HepG2 (cell line): ENCODE results near the gene SMG7. TPM values are rescaled to one million over a fixed set of nuclear protein-coding genes. Genes with fewer than 3 reads are reported as not detected.

ENCODE experiments used
- ATAC-seq: fragments of 200-7000 bp; cut with Tn5 transposase; 3 replicates; pipeline ENCODE4 v1.9.1; 2020; ENCODE audit warnings: mild to moderate bottlenecking, moderate library complexity
- BruUV-seq: library from RNA; stranded (reverse); fragments of 400-500 nt; replicated peaks from 2 replicates; lab custom pipeline; 2021; lab: Mats Ljungman, UMichigan
- CTCF ChIA-PET: fragments of 300-600 bp; formaldehyde crosslinking; extraction: SDS; loops from one replicate; lab custom pipeline; 2021; ENCODE audit warnings: low total read pairs, inconsistent platforms, low intra/inter-chr PET ratio; lab: Yijun Ruan, JAX
- POLR2A ChIA-PET: fragments of 350-600 bp; sonication (Branson Sonifier 250); formaldehyde crosslinking; loops from one replicate; lab custom pipeline; 2020; ENCODE audit warnings: antibody characterized with exemption, inconsistent platforms; lab: Yijun Ruan, JAX
- DNase-seq: peaks from one replicate; pipeline ENCODE4 v3.0.0-alpha.2; 2015; ENCODE audit warnings: low spot score
- FAIRE-seq: peaks from 3 replicates; lab custom pipeline; 2011; peaks lifted over from hg19 to GRCh38; lab: Jason Lieb, UNC
- H2AFZ ChIP-seq: one replicate; pipeline ENCODE4 v1.6.1; 2011; ENCODE audit warnings: low read length, inconsistent platforms
- H3K27ac ChIP-seq: fragments of 300-600 bp; 3 replicates; pipeline ENCODE4 v1.8.0; 2011; ENCODE audit warnings: mixed run types, mild to moderate bottlenecking, mixed read lengths, low read length, inconsistent platforms; ENCODE audit not compliant: insufficient read depth; ENCODE audit errors: extremely low read length
- H3K27me3 ChIP-seq, 2 experiments: fragments of 200-600 bp in 1 of 2; 2 replicates in 1 of 2; 3 replicates in 1 of 2; pipeline versions ENCODE4 v1.6.0 to v1.8.0; 2011; ENCODE audit warnings: low read length in 2 of 2, mild to moderate bottlenecking in 2 of 2, moderate library complexity in 2 of 2, inconsistent platforms in 1 of 2; ENCODE audit not compliant: insufficient read depth in 2 of 2, control insufficient read depth in 1 of 2
- H3K36me3 ChIP-seq, 2 experiments: fragments of 200-600 bp in 1 of 2; replicated peaks in 1 of 2; 2 replicates in 1 of 2; 3 replicates in 1 of 2; pipeline versions ENCODE4 v1.5.1 to v1.8.0; 2011; ENCODE audit warnings: low read length in 2 of 2, inconsistent platforms in 1 of 2; ENCODE audit not compliant: insufficient read depth in 2 of 2, control insufficient read depth in 1 of 2
- H3K4me1 ChIP-seq: 2 replicates; pipeline ENCODE4 v1.5.1; 2012; ENCODE audit warnings: low read length, inconsistent platforms; ENCODE audit not compliant: insufficient read depth
- H3K4me2 ChIP-seq: 2 replicates; pipeline ENCODE4 v1.6.0; 2011; ENCODE audit warnings: low read depth, low read length, inconsistent platforms
- H3K4me3 ChIP-seq, 3 experiments: fragments of 200-600 bp in 1 of 3; sonication (generic), shearing (Covaris generic) in 1 of 3; replicated peaks in 1 of 3; 2 replicates each; pipeline ENCODE4 v1.5.1; 2011 to 2016; ENCODE audit warnings: low read length in 3 of 3, inconsistent platforms in 2 of 3, low read depth in 2 of 3, mild to moderate bottlenecking in 2 of 3, control low read depth in 1 of 3, mixed read lengths in 1 of 3; ENCODE audit not compliant: insufficient read depth in 1 of 3
- H3K79me2 ChIP-seq: one replicate; pipeline ENCODE4 v1.6.1; 2011; ENCODE audit warnings: low read length, inconsistent platforms; ENCODE audit not compliant: insufficient read depth
- H3K9ac ChIP-seq: 2 replicates; pipeline ENCODE4 v1.6.0; 2011; ENCODE audit warnings: mild to moderate bottlenecking, low read depth, low read length, inconsistent platforms; ENCODE audit not compliant: insufficient read depth
- H3K9me3 ChIP-seq: 2 replicates; pipeline ENCODE4 v1.5.1; 2012; ENCODE audit warnings: mild to moderate bottlenecking, low read length
- H4K20me1 ChIP-seq: 2 replicates; pipeline ENCODE4 v1.6.0; 2011; ENCODE audit warnings: inconsistent platforms, mild to moderate bottlenecking, low read length, moderate library complexity; ENCODE audit not compliant: insufficient read depth
- ATF2 ChIP-seq: sonication (generic); formaldehyde crosslinking; IDR thresholded peaks from 2 replicates; pipeline ENCODE4 v1.4.0; 2020; ENCODE audit warnings: missing genetic modification reagents
- ATF3 ChIP-seq: sonication (generic); formaldehyde crosslinking; IDR thresholded peaks from 2 replicates; pipeline ENCODE4 v1.4.0; 2020; ENCODE audit warnings: missing genetic modification reagents
- SIX1 ChIP-seq: sonication (generic); formaldehyde crosslinking; IDR thresholded peaks from 2 replicates; pipeline ENCODE4 v1.4.0; 2020; ENCODE audit warnings: missing genetic modification reagents, borderline replicate concordance
- SIX4 ChIP-seq: sonication (generic); formaldehyde crosslinking; IDR thresholded peaks from 2 replicates; pipeline ENCODE4 v1.4.0; 2020; ENCODE audit warnings: missing genetic modification reagents
- TCF7 ChIP-seq: sonication (generic); IDR thresholded peaks from 2 replicates; pipeline ENCODE4 v1.6.1; 2016; ENCODE audit warnings: antibody characterized with exemption, low read depth
- ZBTB2 ChIP-seq: sonication (generic); formaldehyde crosslinking; IDR thresholded peaks from 2 replicates; pipeline ENCODE4 v1.8.0; 2022; ENCODE audit warnings: low read depth, missing genetic modification reagents
- ZNF138 ChIP-seq: sonication (generic); formaldehyde crosslinking; IDR thresholded peaks from 2 replicates; pipeline ENCODE4 v1.5.0; 2020; ENCODE audit warnings: mild to moderate bottlenecking, low read depth, missing genetic modification reagents
- ZNF142 ChIP-seq: sonication (generic); formaldehyde crosslinking; IDR thresholded peaks from 2 replicates; pipeline ENCODE4 v1.4.0; 2020; ENCODE audit warnings: missing genetic modification reagents
- ZNF691 ChIP-seq: sonication (generic); formaldehyde crosslinking; IDR thresholded peaks from 2 replicates; pipeline ENCODE4 v1.4.0; 2020; ENCODE audit warnings: missing genetic modification reagents, low read depth, mild to moderate bottlenecking, borderline replicate concordance
- WGBS: methylation state at CpG from one replicate; pipeline ENCODE4 v1.1.6; 2017; ENCODE audit warnings: low lambda C conversion rate; 5-methylcytosine and 5-hydroxymethylcytosine counted together
- in situ Hi-C: cut with HindIII; loops from 2 replicates; pipeline ENCODE4 v1.10.0; 2017; ENCODE audit warnings: low pct_unique_long_range_greater_than_20kb; ENCODE audit not compliant: extremely low pct_ligation_motif_present
- intact Hi-C: fragments of 100-400 bp; cut with micrococcal nuclease; formaldehyde crosslinking; loops from one replicate; pipeline ENCODE4 v1.10.0; 2022; ENCODE audit not compliant: unreplicated experiment
- polyA plus RNA-seq, 8 experiments: library from polyadenylated mRNA; depleted of rRNA in 3 of 8; stranded (reverse) in 7 of 8; unstranded in 1 of 8; fragments of >200 nt; fragmentation: Illumina TruSeq in 4 of 8; extraction: Trizol in 4 of 8; gene quantifications; 2 replicates each; pipeline versions ENCODE4 v1.2.1 to v1.2.3, GENCODE V29; 2011 to 2016; ENCODE audit warnings: low read depth in 4 of 8, missing spikeins in 1 of 8, mixed read lengths in 1 of 8; ENCODE audit not compliant: insufficient read depth in 1 of 8
- total RNA-seq, 5 experiments: library from RNA; depleted of rRNA; stranded (reverse); fragments of >200 nt; fragmentation: Illumina TruSeq; extraction: Trizol; gene quantifications; 2 replicates each; pipeline ENCODE4 v1.2.3, GENCODE V29; 2016; ENCODE audit warnings: low read depth in 1 of 5
- TF ChIP-seq, protein P1 (sequence below): IDR thresholded peaks from 2 replicates; pipeline ENCODE4 v1.6.1; 2016; ENCODE audit warnings: control low read depth

SMG7 gene
- total and polyA plus RNA-seq, 2 of the 13 experiments (the other 11 are each of a cell fraction or from before 2014, with no cell fraction given) = 14.9 to 27.9 TPM

GRCh38 chr1:183431840-183432547 lies 40.3 kb upstream of the SMG7 start:
- no peak for ATAC-seq
- intact Hi-C loops (no loop called here), in situ Hi-C loops (no loop called here)
- CTCF ChIA-PET = no interaction called here
- no peaks in the 10 kb centered on the region for H3K36me3 ChIP-seq
- no peak overlapping the region for H2AFZ ChIP-seq
- H3K4me1 ChIP-seq = no peaks in the 10 kb centered on the region
- no TSS peak for BruUV-seq
- H4K20me1 ChIP-seq = no peaks in the 10 kb centered on the region
- no peak for DNase-seq
- no peaks in the 10 kb centered on the region for H3K9me3 ChIP-seq
- no peak overlapping the region for H3K4me3 ChIP-seq
- 12% methylated on average over 4 of the region's 4 CpGs for WGBS
- no peaks in the 10 kb centered on the region; a peak in 1 of 5 replicates for H3K27me3 ChIP-seq
- TF ChIP-seq ATF3 (CRISPR knock-in tag) (no peak), SIX1 (CRISPR knock-in tag) (no peak), TCF7 (no peak), ZBTB2 (CRISPR knock-in tag) (no peak), ZNF138 (CRISPR knock-in tag) (no peak), SIX4 (CRISPR knock-in tag) (no peak), ATF2 (CRISPR knock-in tag) (no peak), ZNF142 (no peak), ZNF691 (CRISPR knock-in tag) (no peak)
- TF ChIP-seq, protein P1, sequence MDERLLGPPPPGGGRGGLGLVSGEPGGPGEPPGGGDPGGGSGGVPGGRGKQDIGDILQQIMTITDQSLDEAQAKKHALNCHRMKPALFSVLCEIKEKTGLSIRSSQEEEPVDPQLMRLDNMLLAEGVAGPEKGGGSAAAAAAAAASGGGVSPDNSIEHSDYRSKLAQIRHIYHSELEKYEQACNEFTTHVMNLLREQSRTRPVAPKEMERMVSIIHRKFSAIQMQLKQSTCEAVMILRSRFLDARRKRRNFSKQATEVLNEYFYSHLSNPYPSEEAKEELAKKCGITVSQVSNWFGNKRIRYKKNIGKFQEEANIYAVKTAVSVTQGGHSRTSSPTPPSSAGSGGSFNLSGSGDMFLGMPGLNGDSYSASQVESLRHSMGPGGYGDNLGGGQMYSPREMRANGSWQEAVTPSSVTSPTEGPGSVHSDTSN (CRISPR knock-in tag) = no peak
- TF ChIP-seq, all 625 proteins: peak for 0
- Histone ChIP-seq H3K9ac (no peak overlapping the region), H3K4me2 (no peak overlapping the region), H3K27ac (no peak overlapping the region), H3K79me2 (no peaks in the 10 kb centered on the region)
- no peak for FAIRE-seq
- POLR2A ChIA-PET = no interaction called here
